MM.1S (cell line): ENCODE data around the gene ZNF174.

Experiments used
- DNase-seq: peaks from one replicate; pipeline ENCODE4 v3.0.0-alpha.2; 2015
- H2AFZ ChIP-seq: fragments of 300-600 bp; sonication (generic); 2 replicates; pipeline ENCODE4 v1.6.0; 2016; ENCODE audit warnings: antibody characterized with exemption, low read length
- H3F3A ChIP-seq: fragments of 300-600 bp; sonication (generic); 2 replicates; pipeline ENCODE4 v1.6.1; 2016; ENCODE audit warnings: mild to moderate bottlenecking, antibody characterized with exemption, low read length, moderate library complexity, mixed read lengths; ENCODE audit not compliant: insufficient read depth
- H3K27ac ChIP-seq: fragments of 300-600 bp; sonication (generic); 2 replicates; pipeline ENCODE4 v1.5.1; 2016; ENCODE audit warnings: mild to moderate bottlenecking, low read length
- H3K27me3 ChIP-seq: fragments of 300-600 bp; sonication (generic); replicated peaks from 2 replicates; pipeline ENCODE4 v1.6.0; 2016; ENCODE audit warnings: low read length; ENCODE audit not compliant: insufficient read depth
- H3K36me3 ChIP-seq: fragments of 300-600 bp; sonication (generic); replicated peaks from 2 replicates; pipeline ENCODE4 v1.6.1; 2016; ENCODE audit warnings: mild to moderate bottlenecking, low read length, mixed read lengths; ENCODE audit not compliant: insufficient read depth
- H3K4me1 ChIP-seq: fragments of 300-600 bp; sonication (generic); 2 replicates; pipeline ENCODE4 v1.6.1; 2016; ENCODE audit warnings: low read length, mixed read lengths
- H3K4me2 ChIP-seq: fragments of 300-600 bp; sonication (generic); 2 replicates; pipeline ENCODE4 v1.6.0; 2016; ENCODE audit warnings: low read depth, low read length
- H3K4me3 ChIP-seq: fragments of 300-600 bp; sonication (generic); 2 replicates; pipeline ENCODE4 v1.5.1; 2016; ENCODE audit warnings: low read length, mixed read lengths
- H3K79me2 ChIP-seq: fragments of 300-600 bp; sonication (generic); 2 replicates; pipeline ENCODE4 v1.6.1; 2016; ENCODE audit warnings: mixed run types, low read length, mixed read lengths
- H3K9ac ChIP-seq: fragments of 300-600 bp; sonication (generic); 2 replicates; pipeline ENCODE4 v1.6.1; 2016; ENCODE audit warnings: low read length, mixed read lengths
- H3K9me2 ChIP-seq: fragments of 300-600 bp; sonication (generic); replicated peaks from 2 replicates; pipeline ENCODE4 v1.6.1; 2016; ENCODE audit warnings: mild to moderate bottlenecking, low read length, mixed read lengths; ENCODE audit not compliant: insufficient read depth
- H3K9me3 ChIP-seq: fragments of 300-600 bp; sonication (generic); replicated peaks from 2 replicates; pipeline ENCODE4 v1.6.1; 2016; ENCODE audit warnings: mild to moderate bottlenecking, low read length, mixed read lengths; ENCODE audit not compliant: insufficient read depth
- H4K20me1 ChIP-seq: fragments of 300-600 bp; sonication (generic); 2 replicates; pipeline ENCODE4 v1.6.1; 2016; ENCODE audit warnings: mild to moderate bottlenecking, low read length, moderate library complexity, mixed read lengths; ENCODE audit not compliant: insufficient read depth
- CTCF ChIP-seq: fragments of 300-600 bp; sonication (generic); IDR thresholded peaks from 2 replicates; pipeline ENCODE4 v1.5.1; 2016; ENCODE audit warnings: antibody characterized with exemption, low read length, mixed read lengths
- EZH2 ChIP-seq: fragments of 300-600 bp; sonication (generic); optimal IDR thresholded peaks from 2 replicates; pipeline ENCODE3; 2017; ENCODE audit warnings: low read depth, mild to moderate bottlenecking, antibody characterized with exemption, low read length, mixed read lengths
- EZH2phosphoT487 ChIP-seq: fragments of 300-600 bp; sonication (generic); IDR thresholded peaks from 2 replicates; pipeline ENCODE4 v1.6.1; 2018; ENCODE audit warnings: antibody characterized with exemption, low read length

Gene ZNF174

GRCh38 chr16:3358871-3359270, 42.1 kb upstream of the ZNF174 start:
- no peaks in the 10 kb centered on the region for H3K9me2 ChIP-seq
- H3K36me3 ChIP-seq: no peaks in the 10 kb centered on the region
- H2AFZ ChIP-seq: no peak overlapping the region
- no peaks in the 10 kb centered on the region for H3F3A ChIP-seq
- H3K27me3 ChIP-seq: no peaks in the 10 kb centered on the region; the same call in 1 of the 2 replicates
- H3K4me2 ChIP-seq: no peak overlapping the region
- H3K9me3 ChIP-seq: no peaks in the 10 kb centered on the region
- TF ChIP-seq CTCF: no peak
- no peak for TF ChIP-seq EZH2phosphoT487
- no peak for TF ChIP-seq EZH2
- no peaks in the 10 kb centered on the region for H4K20me1 ChIP-seq
- no peak for DNase-seq
- no peak overlapping the region for H3K4me3 ChIP-seq
- H3K27ac ChIP-seq: no peak overlapping the region
- H3K79me2 ChIP-seq: no peaks in the 10 kb centered on the region
- H3K4me1 ChIP-seq: no peaks in the 10 kb centered on the region
- no peak overlapping the region for H3K9ac ChIP-seq

GRCh38 chr16:3362931-3363330, 38.1 kb upstream of the ZNF174 start:
- no peak for DNase-seq
- no peak overlapping the region for H3K27ac ChIP-seq
- no peaks in the 10 kb centered on the region for H4K20me1 ChIP-seq
- no peak for TF ChIP-seq CTCF
- no peak for TF ChIP-seq EZH2phosphoT487
- no peak for TF ChIP-seq EZH2
- peaks cover 4% of the 10 kb centered on the region; the same call in 1 of the 2 replicates for H3K4me1 ChIP-seq
- H3K9me2 ChIP-seq: no peaks in the 10 kb centered on the region
- H3K4me3 ChIP-seq: no peak overlapping the region
- no peaks in the 10 kb centered on the region for H3K36me3 ChIP-seq
- H2AFZ ChIP-seq: no peak overlapping the region
- no peak overlapping the region for H3K4me2 ChIP-seq
- no peak overlapping the region for H3K9ac ChIP-seq
- H3K27me3 ChIP-seq: no peaks in the 10 kb centered on the region; the same call in 1 of the 2 replicates
- H3K79me2 ChIP-seq: no peaks in the 10 kb centered on the region
- H3K9me3 ChIP-seq: no peaks in the 10 kb centered on the region
- peaks cover 7% of the 10 kb centered on the region for H3F3A ChIP-seq

GRCh38 chr16:3363793-3364192, 37.2 kb upstream of the ZNF174 start:
- Histone ChIP-seq H3K9me3 (no peaks in the 10 kb centered on the region), H3F3A (peaks cover 7% of the 10 kb centered on the region), H4K20me1 (no peaks in the 10 kb centered on the region), H3K27me3 (no peaks in the 10 kb centered on the region; the same call in 1 of the 2 replicates), H3K4me1 (peaks cover 4% of the 10 kb centered on the region; the same call in 1 of the 2 replicates), H2AFZ (no peak overlapping the region), H3K9me2 (no peaks in the 10 kb centered on the region), H3K4me3 (no peak overlapping the region), H3K36me3 (no peaks in the 10 kb centered on the region), H3K4me2 (no peak overlapping the region), H3K9ac (no peak overlapping the region), H3K79me2 (no peaks in the 10 kb centered on the region), H3K27ac (no peak overlapping the region)
- no peak for TF ChIP-seq CTCF
- TF ChIP-seq EZH2: no peak
- TF ChIP-seq EZH2phosphoT487: no peak
- DNase-seq: peak; percentile 21
